Naive thymus-derived CD4-positive, alpha-beta T cell (primary cell): Measurements from ENCODE around the gene TCF7L1. TPM values are rescaled to one million over a fixed set of nuclear protein-coding genes. Genes with fewer than 3 reads are reported as not detected.
"Not testable (repeated sequence)": the region's sequence is repeated elsewhere in the genome, so short reads cannot be mapped to it uniquely, and the experiment has no call there.

Experiments
- ATAC-seq: fragments of 150-1000 bp; cut with Tn5 transposase; 2 replicates; pipeline ENCODE4 v1.10.0; 2021; ENCODE audit warnings: mild to moderate bottlenecking, moderate library complexity
- CTCF ChIA-PET: fragments of 350-600 bp; sonication (Branson Sonifier 250); formaldehyde crosslinking; loops from one replicate; lab custom pipeline; 2021; ENCODE audit warnings: antibody characterized with exemption; lab: Charles Lee
- POLR2A ChIA-PET: fragments of 350-600 bp; sonication (Branson Sonifier 250); formaldehyde crosslinking; loops from one replicate; lab custom pipeline; 2021; ENCODE audit warnings: antibody characterized with exemption, inconsistent platforms; lab: Charles Lee
- DNase-seq, 9 donors: peaks; one replicate each; pipeline versions ENCODE4 v3.0.0 to v3.0.0-alpha.2; 2020 to 2022; ENCODE audit warnings: mixed read lengths in 1 of 9
- H3K27ac ChIP-seq: one replicate; pipeline ENCODE4 v1.7.0; 2013; ENCODE audit warnings: mild to moderate bottlenecking, low read depth, low read length, moderate library complexity
- H3K27me3 ChIP-seq, 2 donors: one replicate each; pipeline ENCODE4 v1.7.0; 2013; ENCODE audit warnings: low read length in 2 of 2, mild to moderate bottlenecking in 2 of 2, moderate library complexity in 2 of 2; ENCODE audit not compliant: control insufficient read depth in 2 of 2, insufficient read depth in 2 of 2
- H3K36me3 ChIP-seq, 3 experiments: 1 replicate in 2 of 3; 2 replicates in 1 of 3; pipeline ENCODE4 v1.7.0; 2013; ENCODE audit warnings: low read length in 3 of 3, mild to moderate bottlenecking in 3 of 3, moderate library complexity in 1 of 3; ENCODE audit not compliant: insufficient read depth in 3 of 3, control insufficient read depth in 2 of 3
- H3K4me1 ChIP-seq, 2 donors: one replicate each; pipeline ENCODE4 v1.7.0; 2013; ENCODE audit warnings: low read length in 2 of 2, mild to moderate bottlenecking in 2 of 2, moderate library complexity in 1 of 2; ENCODE audit not compliant: control insufficient read depth in 2 of 2, insufficient read depth in 2 of 2
- H3K4me3 ChIP-seq: 2 replicates; pipeline ENCODE4 v1.7.0; 2013; ENCODE audit warnings: mild to moderate bottlenecking, low read length
- H3K9me3 ChIP-seq, 3 experiments: 1 replicate in 2 of 3; 2 replicates in 1 of 3; pipeline ENCODE4 v1.7.0; 2013; ENCODE audit warnings: low read length in 3 of 3; ENCODE audit not compliant: control insufficient read depth in 2 of 3
- H3K27ac Mint-ChIP-seq, 9 donors: one replicate each; pipeline ENCODE4 v1.8.0; 2020 to 2022; ENCODE audit warnings: mixed read lengths in 9 of 9, mild to moderate bottlenecking in 8 of 9, moderate library complexity in 5 of 9, inconsistent platforms in 2 of 9
- H3K27me3 Mint-ChIP-seq, 5 donors: one replicate each; pipeline ENCODE4 v1.8.0; 2021 to 2022; ENCODE audit warnings: mixed read lengths in 5 of 5, mild to moderate bottlenecking in 1 of 5
- H3K36me3 Mint-ChIP-seq, 5 donors: one replicate each; pipeline ENCODE4 v1.8.0; 2020 to 2022; ENCODE audit warnings: mixed read lengths in 5 of 5, mild to moderate bottlenecking in 3 of 5, inconsistent platforms in 1 of 5
- H3K4me1 Mint-ChIP-seq, 7 donors: one replicate each; pipeline ENCODE4 v1.8.0; 2020 to 2022; ENCODE audit warnings: mixed read lengths in 7 of 7, mild to moderate bottlenecking in 3 of 7, inconsistent platforms in 1 of 7
- H3K4me3 Mint-ChIP-seq, 10 donors: one replicate each; pipeline ENCODE4 v1.8.0; 2020 to 2022; ENCODE audit warnings: mild to moderate bottlenecking in 10 of 10, mixed read lengths in 10 of 10, moderate library complexity in 6 of 10, inconsistent platforms in 2 of 10
- H3K9me3 Mint-ChIP-seq, 11 donors: one replicate each; pipeline ENCODE4 v1.8.0; 2020 to 2022; ENCODE audit warnings: mixed read lengths in 11 of 11, mild to moderate bottlenecking in 4 of 11, inconsistent platforms in 1 of 11, moderate library complexity in 1 of 11
- intact Hi-C, 2 donors: fragments of 100-400 bp; cut with micrococcal nuclease; formaldehyde crosslinking; loops; one replicate each; pipeline ENCODE4 v1.15.1; 2023
- polyA plus RNA-seq, 2 donors: library from polyadenylated mRNA; unstranded; fragments of 300-500 nt; fragmentation: Illumina TruSeq; gene quantifications; one replicate each; pipeline ENCODE4 v1.2.3, GENCODE V29; 2021
- total RNA-seq, 6 experiments: library from RNA in 5 of 6; stranded (reverse) in 5 of 6; gene quantifications; 1 replicate in 5 of 6; 2 replicates in 1 of 6; pipeline ENCODE4 v1.2.3 and lab custom pipeline; 2021 to 2026

TCF7L1 gene
- total and polyA plus RNA-seq, 7 experiments from 2014 or later, result 0.08 to 0.16 TPM; not detected in 5

DNA sequence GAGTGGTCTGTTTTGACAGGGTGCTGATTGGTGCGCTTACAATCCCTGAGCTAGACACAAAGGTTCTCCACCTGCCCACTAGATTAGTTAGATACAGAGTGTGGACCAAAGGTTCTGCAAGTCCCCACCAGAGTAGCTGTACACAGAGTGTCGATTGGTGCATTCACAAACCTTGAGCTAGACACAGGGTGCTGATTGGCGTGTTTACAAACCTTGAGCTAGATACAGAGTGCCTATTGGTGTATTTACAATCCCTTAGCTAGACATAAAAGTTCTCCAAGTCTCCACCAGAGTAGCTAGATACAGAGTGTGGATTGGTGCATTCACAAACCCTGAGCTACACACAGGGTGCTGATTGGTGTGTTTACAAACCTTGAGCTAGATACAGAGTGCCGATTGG is 200.7 kb downstream of the TCF7L1 start:
- H3K9me3 ChIP-seq, H3K36me3 ChIP-seq, H3K27ac ChIP-seq, H3K4me3 ChIP-seq, DNase-seq, H3K36me3 Mint-ChIP-seq, intact Hi-C loops, H3K4me3 Mint-ChIP-seq, ATAC-seq, CTCF ChIA-PET, H3K27ac Mint-ChIP-seq, H3K27me3 ChIP-seq, H3K9me3 Mint-ChIP-seq, H3K4me1 ChIP-seq: not testable (repeated sequence)
- H3K4me1 Mint-ChIP-seq, result peaks cover 4 to 13% (median 7%) of the 10 kb centered on the region in 7 donors
- peaks cover 0 to 16% (median 0%) of the 10 kb centered on the region in 5 donors for H3K27me3 Mint-ChIP-seq
- POLR2A ChIA-PET, result interaction anchor here (11.4 kb wide), 1 partner anchor 17 kb away, joined by 211 read pairs; the partner anchor contains the start of genes ELMOD3 and RETSAT

DNA sequence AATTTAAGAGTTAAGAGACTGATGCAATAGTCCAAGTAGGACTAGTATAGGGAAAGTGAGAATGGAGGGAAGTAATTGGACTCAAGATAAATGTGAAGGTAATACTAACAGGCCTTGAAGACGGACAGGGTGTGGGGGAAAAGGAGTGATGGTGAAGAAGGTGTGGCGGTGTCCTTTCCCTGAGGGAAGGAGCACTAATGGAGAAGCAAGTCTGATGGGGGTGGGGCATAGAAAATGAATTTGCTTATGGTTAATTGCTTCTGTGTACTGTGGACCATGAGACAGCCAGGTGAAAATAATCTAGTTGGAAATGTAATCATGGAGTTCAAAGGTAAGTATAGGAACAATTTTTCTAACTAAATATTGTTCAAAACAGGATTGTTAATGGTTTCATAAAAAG is 201.7 kb downstream of the TCF7L1 start:
- peaks cover 0 to 6% (median 0%) of the 10 kb centered on the region in 7 donors for H3K4me1 Mint-ChIP-seq
- no peak overlapping the region for H3K27ac Mint-ChIP-seq
- H3K36me3 Mint-ChIP-seq, result peaks cover 0 to 2% (median 0%) of the 10 kb centered on the region in 5 donors
- Histone ChIP-seq H3K27me3 (no peaks in the 10 kb centered on the region), H3K36me3 (no peaks in the 10 kb centered on the region), H3K4me3 (no peak overlapping the region), H3K9me3 (no peaks in the 10 kb centered on the region), H3K27ac (no peak overlapping the region), H3K4me1 (no peaks in the 10 kb centered on the region)
- peak overlapping the region in 1 of 10 donors; percentile 38 for H3K4me3 Mint-ChIP-seq
- no peaks in the 10 kb centered on the region for H3K9me3 Mint-ChIP-seq
- intact Hi-C loops, result no loop called here
- H3K27me3 Mint-ChIP-seq, result peaks cover 0 to 22% (median 0%) of the 10 kb centered on the region in 5 donors
- DNase-seq (no peak), ATAC-seq (no peak)
- ChIA-PET CTCF (no interaction called here), POLR2A (no interaction called here)

DNA sequence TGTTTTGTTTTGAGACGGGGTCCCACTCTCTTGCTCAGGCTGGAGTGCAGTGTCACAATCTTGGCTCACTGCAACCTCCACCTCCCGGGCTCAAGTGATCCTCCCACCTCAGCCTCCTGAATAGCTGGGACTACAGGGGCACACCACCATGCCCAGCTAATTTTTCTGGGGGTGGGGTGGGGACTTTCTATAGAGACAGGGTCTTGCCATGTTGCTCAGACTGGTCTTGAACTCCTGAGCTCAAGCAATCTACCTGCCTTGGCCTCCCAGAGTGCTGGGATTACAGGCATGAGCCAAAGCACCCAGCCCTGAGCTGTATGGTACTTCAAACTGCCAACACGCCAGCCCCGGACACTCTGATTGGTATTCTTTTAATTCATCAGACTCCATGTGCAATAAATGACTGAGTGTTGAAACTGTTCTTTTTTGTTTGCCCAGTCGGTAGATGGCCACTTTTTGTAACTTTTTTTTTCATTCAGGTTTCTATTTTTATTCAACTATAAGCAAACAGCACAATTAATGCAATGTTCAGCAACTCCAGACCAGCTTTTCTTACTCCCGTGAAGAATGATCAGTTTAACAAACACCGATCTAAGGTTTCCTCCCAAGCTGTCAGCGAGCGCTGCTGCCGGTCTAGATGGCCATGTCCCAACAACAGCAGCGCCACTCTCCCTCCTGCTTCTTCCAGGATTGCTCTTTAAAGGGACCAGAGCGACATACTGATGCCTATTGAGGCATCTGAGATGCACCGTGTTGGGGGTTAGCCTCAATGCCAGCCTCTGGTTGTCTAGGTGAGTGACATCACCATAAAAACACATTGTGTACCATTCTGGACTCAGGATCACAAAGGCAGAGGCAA is 207.1 kb downstream of the TCF7L1 start:
- Mint-ChIP-seq H3K4me1 (no peaks in the 10 kb centered on the region), H3K4me3 (no peak overlapping the region), H3K27ac (no peak overlapping the region), H3K9me3 (no peaks in the 10 kb centered on the region), H3K27me3 (peaks cover 0 to 22% (median 0%) of the 10 kb centered on the region in 5 donors), H3K36me3 (peaks cover 4 to 20% (median 8%) of the 10 kb centered on the region in 5 donors)
- CTCF ChIA-PET, result no interaction called here
- intact Hi-C loops, result no loop called here
- ATAC-seq, result no peak
- H3K27me3 ChIP-seq, result no peaks in the 10 kb centered on the region
- H3K9me3 ChIP-seq, result no peaks in the 10 kb centered on the region
- H3K4me3 ChIP-seq, result no peak overlapping the region
- H3K27ac ChIP-seq, result no peak overlapping the region
- no peak for DNase-seq
- POLR2A ChIA-PET, result interaction anchor here (0.9 to 1.1 kb wide), 2 partner anchors 21 to 33 kb away, joined by 3 read pairs; no protein-coding TSS in a partner anchor
- H3K4me1 ChIP-seq, result no peaks in the 10 kb centered on the region
- peaks cover 0 to 18% (median 0%) of the 10 kb centered on the region in 3 experiments for H3K36me3 ChIP-seq

DNA sequence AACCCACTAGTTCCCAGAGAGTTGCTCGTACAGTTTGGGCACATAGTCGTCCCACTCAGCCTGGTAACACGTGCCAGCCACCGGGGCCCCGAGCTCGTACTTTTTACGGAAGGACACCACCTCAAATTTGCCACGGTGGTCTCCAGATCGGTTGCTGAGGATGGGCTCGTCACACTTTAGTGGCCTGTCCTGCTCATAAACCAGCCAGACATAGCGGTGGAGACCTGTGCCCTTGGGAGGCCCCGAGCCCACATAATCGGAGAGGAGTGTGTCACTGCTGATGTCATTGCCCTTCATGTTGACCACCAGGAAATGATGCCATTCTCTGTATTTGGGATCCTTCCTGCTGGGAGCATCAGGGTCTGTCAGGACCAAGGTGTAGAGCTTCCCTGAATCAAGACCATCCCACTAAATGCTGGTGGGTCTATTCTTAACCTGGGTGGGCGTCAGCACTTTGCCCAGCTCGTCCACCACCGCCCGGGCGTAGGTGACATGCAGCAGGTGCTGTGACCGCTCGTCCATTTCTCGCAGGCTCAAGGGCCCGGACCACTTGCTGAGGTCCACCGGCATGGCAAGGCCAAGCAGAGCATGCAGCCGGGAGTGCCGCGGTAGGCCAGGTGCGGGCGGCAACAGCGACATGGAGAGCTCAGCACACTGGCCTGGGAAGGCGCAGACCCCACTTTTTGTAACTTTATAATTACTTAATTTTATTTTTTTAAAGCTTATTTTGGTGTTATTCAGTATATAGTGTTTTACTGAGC is 208.3 kb downstream of the TCF7L1 start:
- Histone ChIP-seq H3K27ac (no peak overlapping the region), H3K36me3 (peaks cover 0 to 29% (median 0%) of the 10 kb centered on the region in 3 experiments), H3K4me1 (no peaks in the 10 kb centered on the region), H3K9me3 (no peaks in the 10 kb centered on the region), H3K4me3 (no peak overlapping the region), H3K27me3 (no peaks in the 10 kb centered on the region)
- Mint-ChIP-seq H3K27me3 (peaks cover 0 to 19% (median 0%) of the 10 kb centered on the region in 5 donors), H3K4me3 (no peak overlapping the region), H3K36me3 (peaks cover 4 to 25% (median 8%) of the 10 kb centered on the region in 5 donors), H3K9me3 (no peaks in the 10 kb centered on the region), H3K27ac (no peak overlapping the region), H3K4me1 (no peaks in the 10 kb centered on the region)
- CTCF ChIA-PET, result no interaction called here
- no peak for DNase-seq
- POLR2A ChIA-PET, result interaction anchor here (1.0 to 2.6 kb wide), 4 partner anchors 12 to 29 kb away, joined by 3 to 8 read pairs (median 4); partner anchors contain the start of genes ELMOD3, RETSAT and TGOLN2
- ATAC-seq, result no peak
- intact Hi-C loops, result no loop called here

DNA sequence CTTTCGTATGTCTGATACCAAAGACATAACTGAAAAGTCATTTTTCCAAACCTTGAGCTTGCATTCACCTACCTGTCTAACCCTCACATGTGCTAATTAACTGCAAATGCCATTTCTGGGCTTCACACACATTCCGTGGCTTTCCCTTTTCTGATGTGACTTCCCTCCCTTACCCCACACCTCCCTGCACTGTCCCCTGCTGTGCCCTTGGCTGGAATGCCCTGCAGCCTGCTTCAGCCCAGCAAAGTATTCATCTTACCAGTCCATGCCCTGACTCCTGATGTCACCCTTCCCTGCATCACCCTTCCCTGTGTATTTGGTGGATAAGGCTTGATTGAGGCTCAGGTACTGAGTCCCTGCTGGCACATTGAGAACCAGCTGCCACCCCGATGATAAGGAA is 209.0 kb downstream of the TCF7L1 start:
- no peaks in the 10 kb centered on the region for H3K9me3 Mint-ChIP-seq
- peaks cover 4 to 31% (median 8%) of the 10 kb centered on the region in 5 donors for H3K36me3 Mint-ChIP-seq
- ChIA-PET CTCF (no interaction called here), POLR2A (interaction anchor here (1.0 to 2.6 kb wide), 4 partner anchors 11 to 28 kb away, joined by 3 to 8 read pairs (median 4); partner anchors contain the start of genes ELMOD3, RETSAT and TGOLN2)
- intact Hi-C loops, result no loop called here
- DNase-seq (no peak), ATAC-seq (no peak)
- no peaks in the 10 kb centered on the region for H3K4me1 Mint-ChIP-seq
- H3K4me3 ChIP-seq, result no peak overlapping the region
- no peaks in the 10 kb centered on the region for H3K27me3 ChIP-seq
- no peak overlapping the region for H3K27ac ChIP-seq
- H3K9me3 ChIP-seq, result no peaks in the 10 kb centered on the region
- no peaks in the 10 kb centered on the region for H3K4me1 ChIP-seq
- H3K27ac Mint-ChIP-seq, result peak overlapping the region in 1 of 9 donors; percentile 67
- peaks cover 0 to 17% (median 0%) of the 10 kb centered on the region in 5 donors for H3K27me3 Mint-ChIP-seq
- peaks cover 0 to 36% (median 0%) of the 10 kb centered on the region in 3 experiments for H3K36me3 ChIP-seq
- no peak overlapping the region for H3K4me3 Mint-ChIP-seq

DNA sequence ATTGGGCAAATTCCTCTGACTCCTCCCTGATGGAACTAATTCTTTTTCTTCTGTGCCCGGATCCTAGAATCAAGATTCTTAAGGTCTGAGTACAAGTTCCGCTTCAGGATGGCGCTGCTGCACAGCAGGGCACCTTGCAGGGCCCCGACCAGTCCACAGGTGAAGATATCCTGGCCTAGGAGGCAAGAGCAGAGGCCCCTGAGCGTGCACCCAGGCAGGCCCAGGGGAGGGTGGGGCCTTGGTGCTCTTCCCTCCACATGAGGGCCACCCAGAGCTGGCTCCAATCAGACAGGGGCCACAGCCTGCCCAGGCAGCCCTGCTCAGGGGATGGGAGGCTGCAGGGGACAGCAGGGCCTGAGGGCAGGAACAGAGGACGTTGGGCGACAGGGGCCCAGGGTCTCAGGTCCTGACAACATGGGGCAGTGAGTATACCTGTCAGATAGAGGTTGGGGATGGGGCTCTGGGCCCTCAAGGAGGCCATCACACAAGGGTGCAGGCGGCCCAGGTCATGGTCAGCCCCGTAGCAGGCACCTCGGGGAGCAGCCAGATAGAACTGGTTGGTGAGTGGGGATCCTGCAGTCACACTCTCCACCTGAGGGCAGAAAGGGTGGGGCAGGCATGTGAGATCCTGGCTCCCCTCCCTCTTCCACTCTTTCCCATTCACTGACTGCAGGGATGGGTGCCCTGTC is 210.2 kb downstream of the TCF7L1 start:
- H3K27ac ChIP-seq, H3K4me3 Mint-ChIP-seq, H3K4me1 Mint-ChIP-seq, CTCF ChIA-PET, H3K27ac Mint-ChIP-seq, H3K9me3 Mint-ChIP-seq, H3K4me1 ChIP-seq, H3K27me3 ChIP-seq, H3K9me3 ChIP-seq, DNase-seq, H3K4me3 ChIP-seq, intact Hi-C loops: not testable (repeated sequence)
- peaks cover 0 to 44% (median 0%) of the 10 kb centered on the region in 3 experiments for H3K36me3 ChIP-seq
- peak; percentile 21 for ATAC-seq
- POLR2A ChIA-PET, result interaction anchor here (2.6 to 14.5 kb wide), 2 partner anchors 10 to 15 kb away, joined by 8 to 211 read pairs; partner anchors contain the start of genes ELMOD3, RETSAT and TGOLN2
- Mint-ChIP-seq H3K36me3 (peaks cover 8 to 39% (median 15%) of the 10 kb centered on the region in 5 donors), H3K27me3 (peaks cover 0 to 10% (median 0%) of the 10 kb centered on the region in 5 donors)
